ENCODE data around the gene C1orf21.

DNA sequence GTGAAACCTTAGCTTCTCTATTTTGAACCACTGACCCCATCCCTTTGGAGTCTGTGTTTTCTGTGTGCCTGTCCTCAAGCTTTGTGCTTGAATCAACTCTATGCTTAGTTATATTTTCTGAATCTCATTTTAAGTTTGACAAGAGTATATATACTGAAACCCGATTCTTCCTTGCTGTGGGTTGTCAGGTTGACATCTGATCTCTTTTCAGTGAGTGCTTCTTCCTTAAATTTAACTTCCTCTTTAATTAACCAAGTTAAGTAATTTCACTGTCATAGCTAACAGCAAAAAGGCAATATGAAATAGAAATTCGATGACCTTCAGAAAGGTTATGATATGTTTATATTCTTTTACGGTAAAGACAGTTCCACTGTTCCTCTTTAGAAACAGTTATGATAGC is 69.4 kb downstream of the C1orf21 start:
- TF ChIP-seq, protein P1, sequence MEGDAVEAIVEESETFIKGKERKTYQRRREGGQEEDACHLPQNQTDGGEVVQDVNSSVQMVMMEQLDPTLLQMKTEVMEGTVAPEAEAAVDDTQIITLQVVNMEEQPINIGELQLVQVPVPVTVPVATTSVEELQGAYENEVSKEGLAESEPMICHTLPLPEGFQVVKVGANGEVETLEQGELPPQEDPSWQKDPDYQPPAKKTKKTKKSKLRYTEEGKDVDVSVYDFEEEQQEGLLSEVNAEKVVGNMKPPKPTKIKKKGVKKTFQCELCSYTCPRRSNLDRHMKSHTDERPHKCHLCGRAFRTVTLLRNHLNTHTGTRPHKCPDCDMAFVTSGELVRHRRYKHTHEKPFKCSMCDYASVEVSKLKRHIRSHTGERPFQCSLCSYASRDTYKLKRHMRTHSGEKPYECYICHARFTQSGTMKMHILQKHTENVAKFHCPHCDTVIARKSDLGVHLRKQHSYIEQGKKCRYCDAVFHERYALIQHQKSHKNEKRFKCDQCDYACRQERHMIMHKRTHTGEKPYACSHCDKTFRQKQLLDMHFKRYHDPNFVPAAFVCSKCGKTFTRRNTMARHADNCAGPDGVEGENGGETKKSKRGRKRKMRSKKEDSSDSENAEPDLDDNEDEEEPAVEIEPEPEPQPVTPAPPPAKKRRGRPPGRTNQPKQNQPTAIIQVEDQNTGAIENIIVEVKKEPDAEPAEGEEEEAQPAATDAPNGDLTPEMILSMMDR (conservative IDR thresholded peaks at IDR 0.05 in 1 of 2, IDR thresholded peaks at IDR 0.05 in 1 of 2; ENCODE audit: low read depth in 1 of 2, low read length in 2 of 2) = no peak
- TF ChIP-seq EZH2 (IDR thresholded peaks at IDR 0.05; ENCODE audit: low read length, missing control alignments) = no peak

Data from fibroblast of lung (primary cell).